ENCODE results near the gene FAM76B. TPM values are rescaled to one million over a fixed set of nuclear protein-coding genes. Genes with fewer than 3 reads are reported as not detected.
A peak's percentile ranks its signal among the peaks of the same experiment; 100 is the strongest.

The FAM76B gene
- total RNA-seq, 3 donors from 2014 or later, result 23.0 to 26.7 (median 24.5) TPM

DNA sequence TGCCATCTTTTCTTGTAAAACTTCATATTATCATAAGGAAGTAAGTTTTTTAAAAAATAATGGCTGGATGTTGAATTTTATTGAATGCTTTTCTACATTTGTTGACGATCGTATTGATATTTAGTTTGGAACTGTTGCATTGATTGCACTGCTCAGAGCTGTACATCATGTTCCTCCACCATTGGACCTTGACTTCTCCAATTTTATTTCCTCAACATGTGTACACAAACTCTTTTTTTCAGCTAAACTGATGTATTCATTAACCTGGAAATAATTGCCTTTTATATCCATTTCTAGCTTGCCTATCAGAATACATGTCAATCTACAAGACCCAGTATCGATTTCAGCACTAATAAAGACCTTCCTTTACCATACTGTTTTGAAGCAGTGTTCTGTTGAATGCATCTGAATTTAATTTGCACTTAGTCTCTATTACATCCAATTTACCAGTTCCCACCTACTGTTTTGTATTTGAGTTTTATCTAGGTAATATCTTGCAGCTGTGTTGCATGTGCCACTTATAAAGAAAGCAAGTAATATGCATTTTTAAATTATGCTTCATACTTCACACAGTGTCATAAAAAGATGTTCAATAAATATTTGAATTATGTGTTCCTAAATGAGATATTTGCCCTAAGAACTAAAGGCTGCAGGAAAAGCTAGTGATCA, 6.2 kb upstream of the FAM76B start:
- H3K4me1 ChIP-seq (ENCODE audit: low read depth), result peaks cover 11% of the 10 kb centered on the region
- H3K9me3 ChIP-seq, result no peaks in the 10 kb centered on the region
- H3K4me3 ChIP-seq, result no peak overlapping the region
- DNase-seq, result no peak
- TF ChIP-seq, protein P1, sequence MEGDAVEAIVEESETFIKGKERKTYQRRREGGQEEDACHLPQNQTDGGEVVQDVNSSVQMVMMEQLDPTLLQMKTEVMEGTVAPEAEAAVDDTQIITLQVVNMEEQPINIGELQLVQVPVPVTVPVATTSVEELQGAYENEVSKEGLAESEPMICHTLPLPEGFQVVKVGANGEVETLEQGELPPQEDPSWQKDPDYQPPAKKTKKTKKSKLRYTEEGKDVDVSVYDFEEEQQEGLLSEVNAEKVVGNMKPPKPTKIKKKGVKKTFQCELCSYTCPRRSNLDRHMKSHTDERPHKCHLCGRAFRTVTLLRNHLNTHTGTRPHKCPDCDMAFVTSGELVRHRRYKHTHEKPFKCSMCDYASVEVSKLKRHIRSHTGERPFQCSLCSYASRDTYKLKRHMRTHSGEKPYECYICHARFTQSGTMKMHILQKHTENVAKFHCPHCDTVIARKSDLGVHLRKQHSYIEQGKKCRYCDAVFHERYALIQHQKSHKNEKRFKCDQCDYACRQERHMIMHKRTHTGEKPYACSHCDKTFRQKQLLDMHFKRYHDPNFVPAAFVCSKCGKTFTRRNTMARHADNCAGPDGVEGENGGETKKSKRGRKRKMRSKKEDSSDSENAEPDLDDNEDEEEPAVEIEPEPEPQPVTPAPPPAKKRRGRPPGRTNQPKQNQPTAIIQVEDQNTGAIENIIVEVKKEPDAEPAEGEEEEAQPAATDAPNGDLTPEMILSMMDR (IDR thresholded peaks at IDR 0.05), result no peak
- intact Hi-C loops (cut with DNase I, micrococcal nuclease), result no loop called here
- H3K36me3 ChIP-seq (ENCODE audit: low read depth), result no peaks in the 10 kb centered on the region
- peak; percentile 22 for ATAC-seq

DNA sequence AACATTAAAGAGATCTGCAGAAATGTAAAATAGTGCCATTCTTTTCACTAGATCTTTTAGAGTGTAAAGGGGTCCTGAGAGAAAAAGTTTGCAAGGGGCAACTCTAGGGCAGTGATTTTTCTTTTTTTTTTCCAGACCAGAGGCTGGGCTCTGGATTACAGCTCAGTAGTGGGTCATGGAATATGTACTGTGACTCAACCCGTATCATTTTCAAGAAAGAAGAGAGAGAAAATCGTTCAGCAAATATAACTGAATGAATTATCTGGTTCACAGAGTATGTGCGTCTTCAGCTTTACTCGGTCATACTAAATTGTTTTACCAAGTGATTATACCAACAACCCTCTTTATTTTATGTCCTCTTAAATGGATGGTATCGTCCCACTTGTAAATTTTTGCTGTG, 4.5 kb upstream of the FAM76B start:
- Histone ChIP-seq H3K36me3 (ENCODE audit: low read depth) (no peaks in the 10 kb centered on the region), H3K9me3 (no peaks in the 10 kb centered on the region), H3K4me3 (no peak overlapping the region), H3K4me1 (ENCODE audit: low read depth) (peaks cover 11% of the 10 kb centered on the region)
- intact Hi-C loops (cut with DNase I, micrococcal nuclease), result no loop called here
- no peak for DNase-seq
- no peak for ATAC-seq
- TF ChIP-seq, protein P1 (IDR thresholded peaks at IDR 0.05), result no peak

- Histone ChIP-seq H3K4me3 (no peak overlapping the region), H3K36me3 (ENCODE audit: low read depth) (no peaks in the 10 kb centered on the region), H3K9me3 (no peaks in the 10 kb centered on the region), H3K4me1 (ENCODE audit: low read depth) (peaks cover 18% of the 10 kb centered on the region)
- TF ChIP-seq, protein P1 (IDR thresholded peaks at IDR 0.05), result no peak
- DNase-seq (no peak), ATAC-seq (no peak)
- intact Hi-C loops (cut with DNase I, micrococcal nuclease), result no loop called here
Observed at GRCh38 chr11:95793116-95793515, 3.5 kb upstream of the FAM76B start.

- no peaks in the 10 kb centered on the region for H3K36me3 ChIP-seq (ENCODE audit: low read depth)
- no peak for ATAC-seq
- intact Hi-C loops (cut with DNase I, micrococcal nuclease), result no loop called here
- no peak overlapping the region for H3K4me3 ChIP-seq
- H3K4me1 ChIP-seq (ENCODE audit: low read depth), result peaks cover 18% of the 10 kb centered on the region
- TF ChIP-seq, protein P1 (IDR thresholded peaks at IDR 0.05), result no peak
- no peak for DNase-seq
- no peaks in the 10 kb centered on the region for H3K9me3 ChIP-seq
Observed at GRCh38 chr11:95792700-95793099, 3.1 kb upstream of the FAM76B start.

- TF ChIP-seq, protein P1 (IDR thresholded peaks at IDR 0.05), result no peak
- H3K4me1 ChIP-seq (ENCODE audit: low read depth), result peaks cover 18% of the 10 kb centered on the region
- no peak overlapping the region for H3K4me3 ChIP-seq
- H3K36me3 ChIP-seq (ENCODE audit: low read depth), result no peaks in the 10 kb centered on the region
- no peaks in the 10 kb centered on the region for H3K9me3 ChIP-seq
- ATAC-seq, result no peak
- intact Hi-C loops (cut with DNase I, micrococcal nuclease), result no loop called here
- no peak for DNase-seq
Observed at GRCh38 chr11:95792200-95792599, 2.6 kb upstream of the FAM76B start.

GRCh38 chr11:95791709-95792033, 2.1 kb upstream of the FAM76B start:
- TF ChIP-seq, protein P1 (IDR thresholded peaks at IDR 0.05), result no peak
- DNase-seq (no peak), ATAC-seq (no peak)
- no peak overlapping the region for H3K4me3 ChIP-seq
- intact Hi-C loops (cut with DNase I, micrococcal nuclease), result no loop called here
- no peaks in the 10 kb centered on the region for H3K9me3 ChIP-seq
- no peaks in the 10 kb centered on the region for H3K36me3 ChIP-seq (ENCODE audit: low read depth)
- H3K4me1 ChIP-seq (ENCODE audit: low read depth), result peaks cover 18% of the 10 kb centered on the region

Data from mucosa of descending colon (tissue), 3 donors.